8988T (cell line): ENCODE results near the gene SPRR2G.
"Not testable (repeated sequence)": the region's sequence is repeated elsewhere in the genome, so short reads cannot be mapped to it uniquely, and the experiment has no call there.

Source experiments
- DNase-seq: peaks from one replicate; pipeline ENCODE4 v3.0.0; 2011

Gene SPRR2G

GRCh38 chr1:153150846-153151245 is at the start of gene SPRR2G:
Gene SPRR2G (minus strand): TSS chr1:153150890. CDS start chr1:153150110, 780 bp downstream.
- no peak for DNase-seq

- DNase-seq, result no peak
Measured at GRCh38 chr1:153195216-153195615, 44.5 kb upstream of the SPRR2G start.

DNA sequence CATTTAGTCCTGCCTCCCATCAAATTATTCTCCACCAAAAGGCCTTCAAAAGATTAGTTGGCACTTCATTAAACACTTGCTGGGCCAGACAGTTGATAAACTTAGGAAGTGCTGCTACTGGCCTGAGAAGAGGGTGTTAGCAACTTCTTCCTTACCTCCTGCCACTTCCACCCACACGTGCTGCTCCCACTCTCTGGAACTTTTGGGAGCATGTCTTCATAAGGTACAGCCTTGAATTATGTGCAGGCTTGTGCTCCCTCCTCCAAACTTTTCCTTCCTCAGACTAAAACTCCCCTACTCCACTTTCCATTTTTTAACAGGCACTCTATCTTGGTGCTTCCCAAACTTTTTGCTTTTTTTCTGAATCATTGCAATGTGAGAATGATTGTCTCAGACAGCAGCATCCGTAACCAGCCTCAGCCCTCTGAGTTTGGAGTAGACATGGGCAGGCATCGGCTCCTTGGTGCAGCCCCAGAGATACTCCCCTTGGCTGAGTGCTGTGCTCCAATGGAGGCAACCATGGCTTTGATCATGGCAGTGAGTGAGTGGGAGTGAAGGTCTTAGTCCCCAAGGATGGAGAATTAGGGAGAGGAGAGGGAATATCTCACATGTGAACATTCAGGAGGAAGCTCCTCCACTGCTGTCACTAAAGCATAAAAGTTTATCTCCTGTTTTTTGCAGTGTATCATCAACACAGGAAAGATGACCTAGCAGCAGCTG is 43.8 kb upstream of the SPRR2G start:
- no peak for DNase-seq

GRCh38 chr1:153192697-153193096 is 42.0 kb upstream of the SPRR2G start:
- no peak for DNase-seq

GRCh38 chr1:153190373-153190772 is 39.7 kb upstream of the SPRR2G start:
- no peak for DNase-seq

- DNase-seq, result not testable (repeated sequence)
Measured at GRCh38 chr1:153188301-153188700, 37.6 kb upstream of the SPRR2G start.

DNA sequence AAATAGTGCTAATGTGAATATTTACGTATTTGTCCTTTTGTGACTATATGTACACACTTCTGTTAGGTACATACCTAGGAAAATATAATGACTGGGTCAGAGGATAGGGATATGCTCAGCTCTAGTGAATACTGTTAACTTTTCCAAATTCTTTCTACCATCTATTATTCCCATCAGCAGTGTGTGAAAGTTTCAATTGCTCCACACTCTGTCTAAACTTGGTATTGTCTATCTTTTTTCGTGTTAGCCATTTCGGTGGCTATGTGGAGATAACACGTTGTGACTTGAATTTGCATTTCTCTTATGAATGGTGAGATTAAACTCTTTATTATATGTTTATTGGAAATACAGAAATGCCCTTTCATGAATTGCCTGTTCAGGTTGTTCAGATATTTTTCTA is 29.9 kb upstream of the SPRR2G start:
- no peak for DNase-seq

GRCh38 chr1:153178922-153179321 is 28.2 kb upstream of the SPRR2G start:
- DNase-seq, result no peak

DNA sequence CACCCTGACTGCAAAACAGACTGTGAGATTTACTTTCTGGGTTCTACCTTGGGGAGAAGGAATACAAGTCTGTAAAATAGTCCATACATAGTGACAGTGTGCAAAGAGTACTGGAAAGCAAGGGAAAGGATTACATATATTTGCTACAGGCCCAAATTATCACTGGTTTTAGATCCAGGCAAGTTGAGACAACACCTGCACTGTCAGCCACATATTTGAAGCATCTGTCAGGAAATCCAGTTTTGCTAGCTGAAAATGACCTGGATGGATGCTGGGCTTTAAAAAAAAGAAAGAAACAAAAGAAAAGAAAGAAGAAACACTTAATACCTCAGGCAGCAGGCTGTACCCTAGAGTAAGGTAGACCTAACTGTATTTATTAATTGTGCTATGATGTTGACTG is 23.9 kb upstream of the SPRR2G start:
- DNase-seq, result no peak

DNA sequence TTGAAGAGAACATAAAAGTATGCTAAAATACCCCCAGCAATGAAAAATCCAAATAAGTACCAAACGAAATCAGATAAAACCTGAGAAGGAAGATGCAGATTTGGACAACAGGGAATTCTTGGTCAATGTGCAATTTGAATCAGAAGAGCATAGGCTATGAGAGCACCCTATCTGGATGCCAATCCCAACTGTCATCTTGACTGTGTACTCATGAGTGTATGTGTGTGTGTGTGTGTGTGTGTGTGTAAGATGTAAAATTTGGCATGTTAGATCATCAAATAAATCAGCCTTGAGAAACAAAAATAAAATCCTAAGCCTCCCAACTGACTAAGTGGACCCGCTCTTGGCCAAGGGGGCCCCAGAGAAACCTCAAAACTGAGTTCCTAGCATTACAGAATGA is 18.0 kb upstream of the SPRR2G start:
- DNase-seq, result no peak

GRCh38 chr1:153155541-153155940 is 4.9 kb upstream of the SPRR2G start:
- DNase-seq, result no peak

DNA sequence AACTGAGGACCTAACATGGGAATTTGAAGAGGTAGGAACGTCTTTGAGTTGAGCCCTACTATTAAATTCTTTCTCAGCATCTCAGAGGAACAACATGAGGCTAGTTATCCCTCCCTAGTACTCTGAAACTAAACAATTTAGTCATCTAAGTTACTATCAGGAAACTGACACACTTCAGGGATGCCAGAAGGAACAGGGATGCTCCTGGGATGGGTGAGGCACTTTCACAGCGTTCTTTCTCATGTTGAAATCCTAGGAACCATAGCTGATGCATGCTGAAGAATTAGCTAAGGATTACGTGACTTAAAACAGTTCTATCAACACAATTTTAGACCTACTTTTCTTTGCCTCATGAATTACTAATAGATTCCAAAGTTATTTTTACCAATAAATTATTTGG is 1.8 kb upstream of the SPRR2G start:
- no peak for DNase-seq

GRCh38 chr1:153141377-153141776 is 9.3 kb downstream of the SPRR2G start:
- DNase-seq, result no peak

- no peak for DNase-seq
Measured at GRCh38 chr1:153140484-153140883, 10.2 kb downstream of the SPRR2G start.

GRCh38 chr1:153133743-153134142 is 16.9 kb downstream of the SPRR2G start:
- DNase-seq, result no peak

GRCh38 chr1:153133267-153133666 is 17.4 kb downstream of the SPRR2G start:
- DNase-seq, result no peak

- DNase-seq, result not testable (repeated sequence)
Measured at GRCh38 chr1:153128688-153129087, 22.0 kb downstream of the SPRR2G start.

- no peak for DNase-seq
Measured at GRCh38 chr1:153127296-153127695, 23.4 kb downstream of the SPRR2G start.

GRCh38 chr1:153125536-153125935 is 25.2 kb downstream of the SPRR2G start:
- no peak for DNase-seq

DNA sequence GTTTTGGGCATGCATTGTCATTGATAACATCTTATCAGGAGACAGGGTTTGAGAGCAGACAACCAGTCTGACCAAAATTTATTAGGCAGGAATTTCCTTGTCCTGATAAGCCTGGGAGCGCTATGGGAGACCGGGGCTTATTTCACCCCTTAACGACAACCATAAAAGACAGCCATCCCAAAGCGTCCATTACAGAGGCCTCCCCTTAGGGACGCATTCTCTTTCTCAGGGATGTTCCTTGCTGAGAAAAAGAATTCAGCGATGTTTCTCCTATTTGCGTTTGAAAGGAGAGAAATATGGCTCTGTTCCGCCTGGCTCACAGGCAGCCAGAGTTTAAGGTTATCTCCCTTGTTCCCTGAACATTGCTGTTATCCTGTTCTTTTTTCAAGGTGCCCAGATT is 26.9 kb downstream of the SPRR2G start:
- not testable (repeated sequence) for DNase-seq

- no peak for DNase-seq
Measured at GRCh38 chr1:153122831-153123421, 27.8 kb downstream of the SPRR2G start.

DNA sequence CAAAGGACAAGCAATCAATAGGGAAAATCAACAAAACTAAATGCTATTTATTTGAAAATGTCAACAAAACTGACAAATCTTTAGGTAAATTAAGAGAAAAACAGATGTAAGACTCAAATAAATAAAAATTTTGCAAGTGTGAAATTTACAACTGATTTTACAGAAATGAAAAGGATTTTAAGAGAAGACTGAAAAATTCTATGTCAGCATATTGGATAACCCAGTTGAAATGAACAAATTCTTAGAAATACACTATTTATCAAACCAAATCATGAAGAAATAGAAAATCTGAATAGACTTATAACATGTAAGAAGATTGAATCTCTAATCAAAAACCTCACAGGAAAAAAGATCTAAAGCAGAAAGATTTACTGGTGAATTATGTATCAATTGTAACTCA is 29.7 kb downstream of the SPRR2G start:
- DNase-seq, result no peak

DNA sequence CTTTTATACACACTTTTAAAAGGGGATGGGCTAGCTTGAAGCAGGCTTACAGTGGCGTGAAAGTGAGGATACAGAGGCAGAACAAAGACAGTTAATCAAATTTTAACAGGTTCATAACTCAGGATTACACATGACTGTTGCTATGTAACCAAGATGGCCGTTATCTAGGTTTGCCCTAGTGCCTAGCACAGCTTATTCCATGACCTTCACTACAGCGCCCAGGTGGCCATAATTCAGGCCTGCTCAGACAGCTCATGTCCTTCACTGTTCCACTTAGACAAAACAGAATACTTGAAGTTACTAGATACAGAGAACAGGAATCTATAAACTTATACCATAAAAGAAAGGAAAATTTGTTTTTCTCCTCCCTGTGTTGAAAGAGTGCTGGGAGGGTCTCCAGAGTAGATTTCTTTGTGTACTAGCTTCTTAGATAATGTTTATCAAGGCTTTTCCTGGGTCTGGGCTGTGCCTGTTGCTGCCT is 31.2 kb downstream of the SPRR2G start:
- DNase-seq, result no peak

DNA sequence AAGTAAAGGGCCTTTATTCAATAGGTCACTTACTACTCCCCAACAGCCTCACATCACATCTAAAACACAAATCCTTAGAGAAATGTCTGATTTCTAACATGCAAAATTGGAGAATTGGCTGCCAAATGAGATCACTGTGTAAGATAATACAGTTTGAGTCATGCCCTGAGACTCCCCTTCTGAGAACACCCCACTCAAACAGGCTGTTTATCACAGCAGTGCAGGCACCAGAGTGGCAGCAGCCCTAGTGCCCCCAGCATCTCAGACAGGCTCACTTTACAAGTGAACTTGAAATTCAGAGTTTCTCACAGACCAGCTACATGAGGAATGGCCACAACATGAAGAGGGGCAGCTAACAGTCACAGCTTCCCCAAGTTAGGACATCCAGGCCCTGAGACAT is 35.4 kb downstream of the SPRR2G start:
- not testable (repeated sequence) for DNase-seq

DNA sequence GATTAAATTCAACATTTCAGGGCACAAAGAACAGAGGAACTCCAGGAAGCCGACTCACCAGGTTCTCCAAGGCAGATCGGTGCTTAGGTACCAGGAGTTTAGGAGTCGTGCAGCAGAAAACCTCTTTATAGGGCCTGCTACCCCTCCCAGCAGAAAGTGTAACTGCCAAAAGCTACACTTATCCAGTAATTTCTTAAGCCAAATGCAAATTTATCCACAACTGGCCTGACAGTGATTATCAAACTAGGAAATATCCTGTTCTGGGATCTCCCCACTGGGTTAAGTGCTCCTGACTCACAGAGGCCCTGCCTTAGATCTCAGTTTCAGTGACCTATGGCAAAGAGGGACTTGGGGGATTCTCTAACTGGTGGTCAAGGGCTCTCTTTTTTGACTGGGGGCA is 37.3 kb downstream of the SPRR2G start, which contains the start of gene SPRR2F:
Gene SPRR2F (minus strand): TSS at position 101 of the 400 bp plus-strand sequence. CDS start 783 bp downstream, outside the sequence.
- no peak for DNase-seq
